Measurements from ENCODE around the gene PPP2R3A.

Gene PPP2R3A

DNA sequence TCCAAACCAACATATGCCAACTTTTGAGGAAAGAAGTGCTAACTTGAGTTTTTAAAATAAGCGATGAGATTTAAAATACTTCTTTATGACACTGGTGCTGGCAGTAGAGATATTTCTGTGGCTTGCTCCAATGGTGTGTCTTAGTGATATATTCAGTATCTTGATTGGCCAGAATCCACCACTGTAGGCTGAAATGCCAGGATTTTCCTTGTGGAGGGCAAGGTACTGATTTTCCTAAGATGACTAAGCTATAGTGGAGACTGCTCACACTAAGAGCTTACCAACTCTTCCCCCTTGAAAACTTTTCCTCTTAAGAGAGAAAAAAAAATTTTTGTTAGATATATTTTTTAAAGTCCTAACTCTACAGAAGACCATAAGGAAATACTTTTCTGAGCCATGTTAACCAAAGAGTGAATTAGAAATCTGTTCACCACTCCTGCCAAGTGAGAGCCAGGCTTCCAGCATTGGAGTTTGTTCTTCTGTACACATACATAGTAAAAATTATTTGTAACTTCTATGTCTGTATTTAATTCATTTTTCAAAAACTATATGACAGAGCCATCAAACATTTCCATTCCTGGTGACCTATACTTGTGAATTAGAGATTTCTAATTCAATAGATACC lies 109.1 kb downstream of the PPP2R3A start:
- no peak overlapping the region for H3K23ac ChIP-seq (ENCODE audit: low read depth, low read length, poor library complexity)
- DNase-seq (ENCODE audit: low spot score), result no peak
- H2BK15ac ChIP-seq (ENCODE audit: low read length), result no peak overlapping the region
- no peak overlapping the region for H3K4ac ChIP-seq (ENCODE audit: low read length)
- no peaks in the 10 kb centered on the region for H3K79me1 ChIP-seq (ENCODE audit: low read depth, low read length)
- no peak overlapping the region for H3K14ac ChIP-seq (ENCODE audit: low read length)
- H4K8ac ChIP-seq (ENCODE audit: low read depth, low read length), result no peak overlapping the region
- no peak overlapping the region for H3K27ac ChIP-seq (replicated peaks; ENCODE audit: low read length)
- H3K9me3 ChIP-seq (replicated peaks in 1 of 2; ENCODE audit: control insufficient read depth in 2 of 2, insufficient read depth in 1 of 2, low read depth in 1 of 2, low read length in 2 of 2), result no peaks in the 10 kb centered on the region
- no peak overlapping the region for H3K9ac ChIP-seq (ENCODE audit: low read depth, low read length, poor library complexity)
- no CpG with 5 or more reads among the region's 1 CpG for WGBS, 2 donors (ENCODE audit: extremely low coverage in 2 of 2, insufficient read length in 2 of 2, insufficient replicate concordance in 1 of 2)
- no peak overlapping the region for H2BK120ac ChIP-seq (ENCODE audit: low read depth, low read length)
- H3K27me3 ChIP-seq (ENCODE audit: control insufficient read depth in 3 of 3, insufficient read depth in 3 of 3, low read depth in 1 of 3, low read length in 3 of 3), result no peaks in the 10 kb centered on the region
- no peak overlapping the region for H2BK12ac ChIP-seq (ENCODE audit: low read length)
- H3K36me3 ChIP-seq (replicated peaks in 1 of 2; ENCODE audit: control insufficient read depth in 2 of 2, insufficient read depth in 2 of 2, low read length in 2 of 2), result peaks cover 1 to 3% of the 10 kb centered on the region in 2 donors
- no peak overlapping the region for H4K91ac ChIP-seq (ENCODE audit: low read depth, low read length, poor library complexity)
- no peak overlapping the region for H3K18ac ChIP-seq (ENCODE audit: low read length)
- peaks cover 0 to 4% of the 10 kb centered on the region in 2 donors for H3K4me1 ChIP-seq (ENCODE audit: control insufficient read depth in 2 of 2, insufficient read depth in 1 of 2, low read depth in 1 of 2, low read length in 2 of 2)
- H2BK5ac ChIP-seq (ENCODE audit: low read length), result no peak overlapping the region
- H3K4me2 ChIP-seq (ENCODE audit: insufficient read depth, low read length, poor library complexity, severe bottlenecking), result no peak overlapping the region
- H3K4me3 ChIP-seq (ENCODE audit: low read length in 2 of 2), result no peak overlapping the region
- no peak overlapping the region for H2AK5ac ChIP-seq (ENCODE audit: low read depth, low read length)
- no peak overlapping the region for H2AFZ ChIP-seq (ENCODE audit: low read length)

DNA sequence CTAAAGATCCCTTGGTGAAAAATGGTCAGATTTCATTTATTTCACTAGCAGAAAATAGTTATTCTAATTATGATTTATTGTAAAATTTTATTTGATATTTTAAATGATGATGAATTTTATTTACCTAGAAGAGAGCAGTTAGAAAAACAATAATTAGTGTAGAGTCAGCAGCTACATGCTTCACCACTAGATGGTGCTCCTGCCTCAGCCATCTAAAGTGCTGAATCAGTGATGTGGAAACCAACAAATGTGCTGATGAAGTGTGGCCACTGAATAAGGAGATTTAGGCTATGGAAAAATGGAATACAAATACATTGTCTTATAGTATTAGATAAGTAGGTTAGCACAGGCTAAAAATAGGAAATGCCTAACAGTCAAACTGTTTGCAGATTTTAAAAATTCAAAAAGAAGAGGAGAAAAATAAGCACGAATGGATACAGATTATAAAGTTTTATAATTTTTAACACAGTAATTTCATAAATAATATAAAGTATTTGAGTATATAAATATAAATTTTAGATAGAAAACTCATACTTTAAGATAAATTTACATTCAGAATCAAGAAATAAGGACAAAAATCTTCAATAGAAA lies 109.8 kb downstream of the PPP2R3A start:
- H2BK12ac ChIP-seq (ENCODE audit: low read length), result no peak overlapping the region
- no peak overlapping the region for H3K14ac ChIP-seq (ENCODE audit: low read length)
- H2BK15ac ChIP-seq (ENCODE audit: low read length), result no peak overlapping the region
- no peak overlapping the region for H3K23ac ChIP-seq (ENCODE audit: low read depth, low read length, poor library complexity)
- no peak overlapping the region for H3K27ac ChIP-seq (replicated peaks; ENCODE audit: low read length)
- H3K4me2 ChIP-seq (ENCODE audit: insufficient read depth, low read length, poor library complexity, severe bottlenecking), result no peak overlapping the region
- H2BK120ac ChIP-seq (ENCODE audit: low read depth, low read length), result no peak overlapping the region
- no peak overlapping the region for H4K91ac ChIP-seq (ENCODE audit: low read depth, low read length, poor library complexity)
- H2BK5ac ChIP-seq (ENCODE audit: low read length), result no peak overlapping the region
- H4K8ac ChIP-seq (ENCODE audit: low read depth, low read length), result no peak overlapping the region
- H3K79me1 ChIP-seq (ENCODE audit: low read depth, low read length), result no peaks in the 10 kb centered on the region
- no peaks in the 10 kb centered on the region for H3K27me3 ChIP-seq (ENCODE audit: control insufficient read depth in 3 of 3, insufficient read depth in 3 of 3, low read depth in 1 of 3, low read length in 3 of 3)
- no peak overlapping the region for H3K9ac ChIP-seq (ENCODE audit: low read depth, low read length, poor library complexity)
- H2AK5ac ChIP-seq (ENCODE audit: low read depth, low read length), result no peak overlapping the region
- peaks cover 1 to 3% of the 10 kb centered on the region in 2 donors for H3K36me3 ChIP-seq (replicated peaks in 1 of 2; ENCODE audit: control insufficient read depth in 2 of 2, insufficient read depth in 2 of 2, low read length in 2 of 2)
- WGBS, 2 donors (ENCODE audit: extremely low coverage in 2 of 2, insufficient read length in 2 of 2, insufficient replicate concordance in 1 of 2), result no CpG with 5 or more reads among the region's 1 CpG
- H3K9me3 ChIP-seq (replicated peaks in 1 of 2; ENCODE audit: control insufficient read depth in 2 of 2, insufficient read depth in 1 of 2, low read depth in 1 of 2, low read length in 2 of 2), result no peaks in the 10 kb centered on the region
- no peak overlapping the region for H3K4ac ChIP-seq (ENCODE audit: low read length)
- no peak overlapping the region for H2AFZ ChIP-seq (ENCODE audit: low read length)
- H3K4me1 ChIP-seq (ENCODE audit: control insufficient read depth in 2 of 2, insufficient read depth in 1 of 2, low read depth in 1 of 2, low read length in 2 of 2), result peaks cover 0 to 4% of the 10 kb centered on the region in 2 donors
- peak; percentile 75 for DNase-seq (ENCODE audit: low spot score)
- no peak overlapping the region for H3K4me3 ChIP-seq (ENCODE audit: low read length in 2 of 2)
- H3K18ac ChIP-seq (ENCODE audit: low read length), result no peak overlapping the region

DNA sequence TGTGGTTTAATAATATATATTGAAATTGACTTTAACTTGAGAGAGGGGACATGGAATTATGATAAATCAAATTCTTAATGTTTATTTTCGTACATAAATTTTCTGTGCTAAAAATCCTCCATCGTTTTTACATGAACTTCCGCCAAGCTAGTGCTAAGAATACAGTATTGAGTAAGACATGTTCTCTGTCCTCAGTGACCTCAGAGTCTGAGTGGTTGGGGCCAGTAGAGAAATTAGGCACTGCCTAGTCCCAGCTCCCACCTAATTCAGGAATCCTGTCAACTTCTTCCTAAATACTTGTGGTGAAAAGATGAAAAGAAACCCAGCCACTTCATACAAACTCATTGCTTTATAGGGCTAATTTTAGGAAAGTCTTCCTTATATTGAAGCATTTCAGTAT lies 110.3 kb downstream of the PPP2R3A start:
- Histone ChIP-seq H4K8ac (ENCODE audit: low read depth, low read length) (no peak overlapping the region), H3K27me3 (ENCODE audit: control insufficient read depth in 3 of 3, insufficient read depth in 3 of 3, low read depth in 1 of 3, low read length in 3 of 3) (no peaks in the 10 kb centered on the region), H3K4ac (ENCODE audit: low read length) (no peak overlapping the region), H3K4me3 (ENCODE audit: low read length in 2 of 2) (no peak overlapping the region), H3K27ac (replicated peaks; ENCODE audit: low read length) (no peak overlapping the region), H2BK120ac (ENCODE audit: low read depth, low read length) (no peak overlapping the region), H2AK5ac (ENCODE audit: low read depth, low read length) (no peak overlapping the region), H4K91ac (ENCODE audit: low read depth, low read length, poor library complexity) (no peak overlapping the region), H2AFZ (ENCODE audit: low read length) (no peak overlapping the region), H3K14ac (ENCODE audit: low read length) (no peak overlapping the region), H3K23ac (ENCODE audit: low read depth, low read length, poor library complexity) (no peak overlapping the region), H3K9me3 (replicated peaks in 1 of 2; ENCODE audit: control insufficient read depth in 2 of 2, insufficient read depth in 1 of 2, low read depth in 1 of 2, low read length in 2 of 2) (no peaks in the 10 kb centered on the region), H2BK12ac (ENCODE audit: low read length) (no peak overlapping the region), H3K4me2 (ENCODE audit: insufficient read depth, low read length, poor library complexity, severe bottlenecking) (no peak overlapping the region), H3K4me1 (ENCODE audit: control insufficient read depth in 2 of 2, insufficient read depth in 1 of 2, low read depth in 1 of 2, low read length in 2 of 2) (peaks cover 0 to 4% of the 10 kb centered on the region in 2 donors), H3K18ac (ENCODE audit: low read length) (no peak overlapping the region), H3K9ac (ENCODE audit: low read depth, low read length, poor library complexity) (no peak overlapping the region), H2BK5ac (ENCODE audit: low read length) (no peak overlapping the region), H2BK15ac (ENCODE audit: low read length) (no peak overlapping the region), H3K36me3 (replicated peaks in 1 of 2; ENCODE audit: control insufficient read depth in 2 of 2, insufficient read depth in 2 of 2, low read length in 2 of 2) (peaks cover 0 to 1% of the 10 kb centered on the region in 2 donors), H3K79me1 (ENCODE audit: low read depth, low read length) (no peaks in the 10 kb centered on the region)
- no CpG with 5 or more reads among the region's 3 CpGs for WGBS, 2 donors (ENCODE audit: extremely low coverage in 2 of 2, insufficient read length in 2 of 2, insufficient replicate concordance in 1 of 2)
- DNase-seq (ENCODE audit: low spot score), result no peak

DNA sequence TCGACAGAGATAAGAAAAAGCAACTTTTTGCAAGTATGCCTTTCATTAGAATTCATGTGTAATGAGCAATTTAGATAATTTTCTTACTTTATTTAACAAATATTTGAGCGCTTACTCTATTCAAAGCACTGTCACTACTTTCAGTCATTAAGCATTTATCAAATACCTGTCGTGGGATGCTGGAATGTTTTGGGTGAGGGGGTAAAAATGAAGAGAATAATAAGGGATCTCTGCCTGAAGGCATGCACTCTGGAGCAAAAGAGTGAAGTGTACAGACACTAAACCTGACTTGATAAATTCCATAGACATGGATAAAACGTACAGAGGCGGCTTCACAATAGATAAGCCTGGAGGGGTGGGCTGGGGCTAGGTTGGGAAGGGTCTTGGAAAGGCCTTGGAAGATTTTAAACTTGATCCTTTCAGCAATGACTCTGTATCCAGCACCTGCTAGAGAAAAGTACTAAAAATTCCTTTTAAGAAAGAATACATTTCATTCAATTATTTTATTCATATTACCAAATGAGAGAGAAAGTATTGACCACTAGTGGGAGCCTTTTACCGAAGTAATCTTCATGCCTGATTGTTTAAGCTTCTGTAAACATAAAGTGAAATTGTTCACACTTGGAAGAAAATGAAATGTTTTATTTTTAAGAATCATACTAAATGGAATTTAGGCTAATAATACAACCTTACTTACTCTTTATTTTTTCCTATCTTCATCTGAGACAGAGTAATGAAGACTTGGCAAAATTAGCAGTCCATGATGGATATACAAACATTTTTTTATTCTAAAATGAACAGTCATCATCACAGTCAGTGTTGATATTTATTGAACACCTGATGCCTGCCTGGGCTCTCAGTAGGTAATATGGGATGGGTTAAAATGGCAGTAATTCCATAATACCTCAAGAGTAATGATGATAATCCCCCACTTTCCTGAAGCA lies 113.2 kb downstream of the PPP2R3A start:
- no peak overlapping the region for H3K9ac ChIP-seq (ENCODE audit: low read depth, low read length, poor library complexity)
- no peak overlapping the region for H3K14ac ChIP-seq (ENCODE audit: low read length)
- no peak for DNase-seq (ENCODE audit: low spot score)
- no peak overlapping the region for H2AK5ac ChIP-seq (ENCODE audit: low read depth, low read length)
- H2BK5ac ChIP-seq (ENCODE audit: low read length), result no peak overlapping the region
- no peaks in the 10 kb centered on the region for H3K79me1 ChIP-seq (ENCODE audit: low read depth, low read length)
- no peak overlapping the region for H3K4me2 ChIP-seq (ENCODE audit: insufficient read depth, low read length, poor library complexity, severe bottlenecking)
- H4K8ac ChIP-seq (ENCODE audit: low read depth, low read length), result no peak overlapping the region
- H3K9me3 ChIP-seq (replicated peaks in 1 of 2; ENCODE audit: control insufficient read depth in 2 of 2, insufficient read depth in 1 of 2, low read depth in 1 of 2, low read length in 2 of 2), result peaks cover 3 to 6% of the 10 kb centered on the region in 2 donors
- no peak overlapping the region for H2BK12ac ChIP-seq (ENCODE audit: low read length)
- H3K27me3 ChIP-seq (ENCODE audit: control insufficient read depth in 3 of 3, insufficient read depth in 3 of 3, low read depth in 1 of 3, low read length in 3 of 3), result no peaks in the 10 kb centered on the region
- no peak overlapping the region for H2BK120ac ChIP-seq (ENCODE audit: low read depth, low read length)
- H3K27ac ChIP-seq (replicated peaks; ENCODE audit: low read length), result no peak overlapping the region
- H3K4me3 ChIP-seq (ENCODE audit: low read length in 2 of 2), result no peak overlapping the region
- no peak overlapping the region for H2AFZ ChIP-seq (ENCODE audit: low read length)
- no peak overlapping the region for H3K23ac ChIP-seq (ENCODE audit: low read depth, low read length, poor library complexity)
- H3K36me3 ChIP-seq (replicated peaks in 1 of 2; ENCODE audit: control insufficient read depth in 2 of 2, insufficient read depth in 2 of 2, low read length in 2 of 2), result peaks cover 4 to 11% of the 10 kb centered on the region in 2 donors
- no peak overlapping the region for H3K4ac ChIP-seq (ENCODE audit: low read length)
- H2BK15ac ChIP-seq (ENCODE audit: low read length), result no peak overlapping the region
- H4K91ac ChIP-seq (ENCODE audit: low read depth, low read length, poor library complexity), result no peak overlapping the region
- no CpG with 5 or more reads among the region's 6 CpGs for WGBS, 2 donors (ENCODE audit: extremely low coverage in 2 of 2, insufficient read length in 2 of 2, insufficient replicate concordance in 1 of 2)
- no peak overlapping the region for H3K18ac ChIP-seq (ENCODE audit: low read length)
- H3K4me1 ChIP-seq (ENCODE audit: control insufficient read depth in 2 of 2, insufficient read depth in 1 of 2, low read depth in 1 of 2, low read length in 2 of 2), result peaks cover 0 to 2% of the 10 kb centered on the region in 2 donors

Measured in neuronal stem cell (in vitro differentiated cells).